ENCODE measurements around the gene PIGS. TPM values are rescaled to one million over a fixed set of nuclear protein-coding genes. Genes with fewer than 3 reads are reported as not detected.
A peak's percentile ranks its signal among the peaks of the same experiment; 100 is the strongest.

Gene PIGS
- total and polyA plus RNA-seq, 5 donors, result 16.6 to 41.8 (median 40.1) TPM

DNA sequence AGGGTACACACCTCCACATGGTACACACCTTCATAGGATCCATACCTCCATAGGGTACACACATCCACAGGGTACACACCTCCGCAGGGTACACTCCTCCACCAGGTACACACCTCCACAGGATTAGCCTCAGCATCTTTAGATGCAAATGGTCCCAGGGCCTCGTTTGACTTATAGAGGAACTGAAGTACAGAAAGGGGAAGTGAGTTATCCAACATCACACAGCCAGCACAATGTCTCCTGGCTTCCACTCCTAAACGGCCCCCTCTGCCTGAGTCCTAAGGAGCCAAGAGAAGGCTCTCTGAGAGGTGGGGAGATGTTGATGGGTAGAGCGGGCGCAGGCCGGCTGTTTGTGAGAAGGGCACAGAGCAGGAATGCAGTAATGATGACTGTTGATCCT lies 53.2 kb downstream of the PIGS start:
- ATAC-seq, result no peak
- H3K27me3 ChIP-seq (ENCODE audit: control insufficient read depth, insufficient read depth), result no peaks in the 10 kb centered on the region
- H3K4me1 ChIP-seq (ENCODE audit: control insufficient read depth, insufficient read depth, low read length), result no peaks in the 10 kb centered on the region
- 64% methylated on average over 6 of the region's 6 CpGs for WGBS
- no peak overlapping the region for H3K27ac ChIP-seq (ENCODE audit: low read length)
- intact Hi-C loops (cut with DNase I), result no loop called here
- no peaks in the 10 kb centered on the region for H3K9me3 ChIP-seq (ENCODE audit: control insufficient read depth, low read length)
- DNase-seq, result no peak
- H3K4me3 ChIP-seq (ENCODE audit: low read length), result no peak overlapping the region

- DNase-seq, result no peak
- Histone ChIP-seq H3K4me3 (ENCODE audit: low read length) (no peak overlapping the region), H3K27me3 (ENCODE audit: control insufficient read depth, insufficient read depth) (no peaks in the 10 kb centered on the region), H3K4me1 (ENCODE audit: control insufficient read depth, insufficient read depth, low read length) (no peaks in the 10 kb centered on the region), H3K27ac (ENCODE audit: low read length) (no peak overlapping the region), H3K9me3 (ENCODE audit: control insufficient read depth, low read length) (no peaks in the 10 kb centered on the region)
- intact Hi-C loops (cut with DNase I), result no loop called here
- ATAC-seq, result no peak
- WGBS, result 95% methylated on average over 1 of the region's 1 CpG
Observed at GRCh38 chr17:28515518-28515917, 55.8 kb downstream of the PIGS start.

- 60% methylated on average over 16 of the region's 16 CpGs for WGBS
Observed at GRCh38 chr17:28514561-28515002, 56.7 kb downstream of the PIGS start.

GRCh38 chr17:28513476-28513875 lies 57.8 kb downstream of the PIGS start:
- intact Hi-C loops (cut with DNase I), result no loop called here
- H3K27me3 ChIP-seq (ENCODE audit: control insufficient read depth, insufficient read depth), result no peaks in the 10 kb centered on the region

More at GRCh38 chr17:28514561-28515002, 56.7 kb downstream of the PIGS start:
- Histone ChIP-seq H3K4me3 (ENCODE audit: low read length) (no peak overlapping the region), H3K27me3 (ENCODE audit: control insufficient read depth, insufficient read depth) (no peaks in the 10 kb centered on the region), H3K4me1 (ENCODE audit: control insufficient read depth, insufficient read depth, low read length) (no peaks in the 10 kb centered on the region), H3K9me3 (ENCODE audit: control insufficient read depth, low read length) (no peaks in the 10 kb centered on the region), H3K27ac (ENCODE audit: low read length) (no peak overlapping the region)
- ATAC-seq, result peak in 1 of 2 donors; percentile 32
- DNase-seq, result peak in 1 of 3 donors; percentile 15
- intact Hi-C loops (cut with DNase I), result no loop called here

DNA sequence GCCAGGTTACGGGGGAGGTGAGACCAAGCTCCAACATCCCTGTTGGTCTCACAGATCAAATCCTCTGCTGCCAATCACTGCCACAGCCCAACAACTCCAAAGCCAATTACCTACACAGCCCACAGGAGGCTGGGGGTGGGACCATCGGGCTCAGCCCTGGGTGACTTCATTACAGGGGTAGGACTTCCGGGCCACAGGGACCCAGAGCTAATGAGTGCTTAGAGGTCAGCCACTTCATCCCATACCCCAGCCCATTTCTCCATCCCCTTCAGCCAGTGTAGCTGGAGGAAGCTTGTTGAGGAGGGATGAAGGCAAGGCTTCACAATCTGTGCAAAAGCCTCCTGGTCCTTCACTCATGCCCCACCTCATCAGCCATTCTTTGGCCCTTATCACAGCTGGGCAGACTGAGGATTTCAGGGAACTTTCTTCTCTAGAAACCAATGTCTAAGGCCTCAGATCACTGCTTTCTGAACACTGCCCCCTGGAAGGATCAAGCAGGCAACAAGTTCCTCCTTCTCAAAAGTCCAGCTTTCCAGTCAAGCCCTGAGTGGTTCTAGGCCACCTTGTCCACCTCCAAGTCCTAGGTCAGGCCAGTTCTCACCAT lies 59.4 kb downstream of the PIGS start:
- ATAC-seq, result no peak
- Histone ChIP-seq H3K27ac (ENCODE audit: low read length) (no peak overlapping the region), H3K27me3 (ENCODE audit: control insufficient read depth, insufficient read depth) (no peaks in the 10 kb centered on the region), H3K9me3 (ENCODE audit: control insufficient read depth, low read length) (no peaks in the 10 kb centered on the region), H3K4me3 (ENCODE audit: low read length) (no peak overlapping the region), H3K4me1 (ENCODE audit: control insufficient read depth, insufficient read depth, low read length) (no peaks in the 10 kb centered on the region)
- intact Hi-C loops (cut with DNase I), result no loop called here
- WGBS, result 75% methylated on average over 3 of the region's 3 CpGs
- peak in 1 of 3 donors; percentile 30 for DNase-seq

More at GRCh38 chr17:28513476-28513875, 57.8 kb downstream of the PIGS start:
- Histone ChIP-seq H3K4me1 (ENCODE audit: control insufficient read depth, insufficient read depth, low read length) (no peaks in the 10 kb centered on the region), H3K4me3 (ENCODE audit: low read length) (no peak overlapping the region), H3K9me3 (ENCODE audit: control insufficient read depth, low read length) (no peaks in the 10 kb centered on the region), H3K27ac (ENCODE audit: low read length) (no peak overlapping the region)
- DNase-seq, result peak in 1 of 3 donors; percentile 27
- no peak for ATAC-seq
- WGBS, result 60% methylated on average over 7 of the region's 7 CpGs

DNA sequence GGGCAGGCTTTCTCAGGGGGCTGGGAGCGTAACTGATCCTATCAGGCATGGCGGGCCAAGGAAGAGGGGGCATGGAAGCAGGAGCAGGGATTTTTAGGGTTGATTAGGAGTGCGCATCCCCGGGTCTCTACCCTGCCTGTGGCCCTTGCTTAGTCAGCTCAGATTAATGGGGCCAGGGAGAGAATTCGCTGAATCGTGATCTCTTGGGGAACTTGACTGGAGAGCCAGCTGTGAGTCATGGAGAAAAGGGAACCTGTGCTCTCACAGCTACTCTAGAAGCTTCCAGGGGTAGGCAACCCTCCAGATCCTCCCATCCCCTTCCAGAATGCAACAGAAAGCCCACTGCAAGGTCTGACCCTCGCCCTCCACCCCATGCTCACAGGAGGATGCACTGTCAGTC lies 61.5 kb downstream of the PIGS start:
- H3K27me3 ChIP-seq (ENCODE audit: control insufficient read depth, insufficient read depth), result no peaks in the 10 kb centered on the region
- H3K4me1 ChIP-seq (ENCODE audit: control insufficient read depth, insufficient read depth, low read length), result no peaks in the 10 kb centered on the region
- ATAC-seq, result no peak
- H3K9me3 ChIP-seq (ENCODE audit: control insufficient read depth, low read length), result no peaks in the 10 kb centered on the region
- H3K4me3 ChIP-seq (ENCODE audit: low read length), result no peak overlapping the region
- H3K27ac ChIP-seq (ENCODE audit: low read length), result no peak overlapping the region
- 69% methylated on average over 7 of the region's 7 CpGs for WGBS
- DNase-seq, result no peak
- intact Hi-C loops (cut with DNase I), result loop anchor here in 1 of 4 donors (5.0 kb wide), 1 partner anchor 48 kb away; no protein-coding TSS in a partner anchor

DNA sequence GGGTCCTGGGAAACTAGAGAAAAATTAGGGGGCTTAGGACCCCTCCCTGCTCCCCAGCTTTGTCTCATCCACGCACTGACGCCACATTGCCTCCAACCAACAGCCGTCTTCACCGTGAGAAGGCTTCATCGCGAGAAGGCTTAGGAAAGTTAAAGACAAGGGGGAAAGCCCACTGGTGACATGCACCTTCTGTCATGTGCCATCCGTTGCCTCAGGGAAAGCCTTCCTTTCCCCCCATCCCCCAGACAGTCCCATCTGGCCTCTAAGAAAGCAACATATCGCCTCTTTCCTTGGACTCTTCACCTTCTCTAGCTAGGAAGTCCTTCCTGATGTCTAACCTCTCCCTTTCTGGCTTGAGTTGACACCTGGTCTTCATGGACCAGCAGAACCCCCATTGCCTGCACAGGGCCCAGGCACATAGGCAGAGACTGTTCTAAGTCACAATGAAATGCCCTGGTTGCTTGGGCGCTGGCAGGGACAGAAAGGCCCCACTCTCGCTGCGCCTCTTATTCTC lies 63.1 kb downstream of the PIGS start:
- WGBS, result 59% methylated on average over 11 of the region's 11 CpGs
- no peak for ATAC-seq

DNA sequence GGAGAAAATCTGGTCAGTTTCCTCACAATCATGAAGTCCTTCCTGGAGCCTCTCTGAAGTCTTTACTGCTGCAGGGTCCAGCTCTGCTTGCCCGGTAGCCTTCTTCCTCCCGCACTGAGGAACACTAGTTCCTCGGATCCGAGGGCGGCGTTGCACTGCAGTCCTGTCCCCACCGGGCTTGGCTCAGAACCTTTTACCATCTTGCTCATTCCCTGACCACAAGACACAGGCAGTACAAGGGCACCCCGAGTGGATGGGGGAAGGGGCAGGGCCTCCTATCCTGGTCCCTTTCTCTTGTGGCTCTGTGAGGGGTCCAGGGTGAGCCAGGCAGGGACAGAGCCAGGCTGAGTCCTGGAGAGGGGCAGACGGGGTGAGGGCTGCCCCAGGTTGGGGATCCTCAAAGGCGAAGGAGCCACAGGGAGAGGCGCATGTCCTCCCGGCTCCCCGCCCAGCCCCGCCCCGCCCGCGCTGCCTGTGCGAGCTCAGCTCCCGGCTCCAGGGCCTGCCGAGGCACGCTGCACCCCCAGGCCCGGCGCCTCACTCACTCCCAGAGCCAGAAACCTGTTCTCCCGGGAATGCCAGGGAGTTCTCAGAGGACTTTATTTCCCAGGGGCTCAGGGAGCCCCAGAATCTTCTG lies 63.6 kb downstream of the PIGS start:
- 26% methylated on average over 24 of the region's 24 CpGs for WGBS
- H3K9me3 ChIP-seq (ENCODE audit: control insufficient read depth, low read length), result no peaks in the 10 kb centered on the region
- DNase-seq, result peak in 1 of 3 donors; percentile 54
- H3K4me1 ChIP-seq (ENCODE audit: control insufficient read depth, insufficient read depth, low read length), result no peaks in the 10 kb centered on the region
- H3K4me3 ChIP-seq (ENCODE audit: low read length), result no peak overlapping the region
- no peak overlapping the region for H3K27ac ChIP-seq (ENCODE audit: low read length)
- no peaks in the 10 kb centered on the region for H3K27me3 ChIP-seq (ENCODE audit: control insufficient read depth, insufficient read depth)
- intact Hi-C loops (cut with DNase I), result loop anchor here in 1 of 4 donors (5.0 kb wide), 1 partner anchor 50 kb away; no protein-coding TSS in a partner anchor
- peak; percentile 8 to 29 for ATAC-seq

More for the DNA sequence above, 63.1 kb downstream of the PIGS start:
- intact Hi-C loops (cut with DNase I), result loop anchor here in 1 of 4 donors (5.0 kb wide), 1 partner anchor 49 kb away; no protein-coding TSS in a partner anchor
- no peaks in the 10 kb centered on the region for H3K4me1 ChIP-seq (ENCODE audit: control insufficient read depth, insufficient read depth, low read length)
- H3K9me3 ChIP-seq (ENCODE audit: control insufficient read depth, low read length), result no peaks in the 10 kb centered on the region
- no peak overlapping the region for H3K27ac ChIP-seq (ENCODE audit: low read length)
- H3K27me3 ChIP-seq (ENCODE audit: control insufficient read depth, insufficient read depth), result no peaks in the 10 kb centered on the region
- DNase-seq, result peak in 1 of 3 donors; percentile 19
- no peak overlapping the region for H3K4me3 ChIP-seq (ENCODE audit: low read length)

GRCh38 chr17:28506763-28507487 lies 64.4 kb downstream of the PIGS start:
- no peaks in the 10 kb centered on the region for H3K4me1 ChIP-seq (ENCODE audit: control insufficient read depth, insufficient read depth, low read length)
- H3K4me3 ChIP-seq (ENCODE audit: low read length), result no peak overlapping the region
- no peak overlapping the region for H3K27ac ChIP-seq (ENCODE audit: low read length)
- intact Hi-C loops (cut with DNase I), result loop anchor here in 1 of 4 donors (5.0 kb wide), 1 partner anchor 50 kb away; no protein-coding TSS in a partner anchor
- ATAC-seq, result no peak
- DNase-seq, result peak in 1 of 3 donors; percentile 26
- WGBS, result 65% methylated on average over 14 of the region's 14 CpGs
- no peaks in the 10 kb centered on the region for H3K27me3 ChIP-seq (ENCODE audit: control insufficient read depth, insufficient read depth)
- H3K9me3 ChIP-seq (ENCODE audit: control insufficient read depth, low read length), result no peaks in the 10 kb centered on the region

DNA sequence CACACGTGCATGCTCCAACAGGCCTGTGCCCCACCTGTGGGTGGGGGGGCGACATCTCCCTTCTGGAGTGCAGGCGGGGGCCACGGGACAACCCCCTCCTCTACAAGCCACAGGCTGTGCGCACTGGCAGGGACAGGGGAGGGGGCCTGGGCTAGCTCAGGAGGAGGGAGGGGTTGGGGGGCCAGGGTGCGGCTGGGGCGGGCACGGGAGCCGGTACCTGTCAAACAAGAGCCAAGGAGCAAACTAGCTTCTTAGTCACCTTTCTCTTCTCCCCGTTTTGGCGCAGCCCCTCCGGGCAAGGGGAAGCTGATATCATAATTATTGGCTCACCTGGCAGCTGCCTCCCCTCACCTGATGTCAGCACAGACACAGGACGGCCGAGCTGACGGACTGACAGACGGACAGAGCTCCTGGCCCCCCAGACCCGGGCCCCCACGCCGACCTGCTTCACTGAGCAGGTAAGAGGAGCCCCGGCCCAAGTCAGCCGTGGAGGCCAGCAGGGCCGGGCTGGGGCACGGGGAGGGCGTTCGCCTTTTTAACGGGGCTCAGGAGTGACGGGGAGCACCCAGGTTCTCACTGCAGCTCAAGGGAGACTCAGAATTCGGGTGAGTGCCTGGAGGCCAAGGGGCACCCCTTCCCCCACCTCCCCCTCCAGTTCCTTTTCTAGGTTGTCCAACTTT lies 65.2 kb downstream of the PIGS start, which contains the start of gene FOXN1:
Gene FOXN1, plus strand, starts transcription at position 363 of the 680 bp plus-strand sequence. CDS start 17,622 bp downstream, outside the sequence.
- H3K27ac ChIP-seq (ENCODE audit: low read length), result no peak within 1 kb of the TSS
- no peaks in the 10 kb centered on the region for H3K27me3 ChIP-seq (ENCODE audit: control insufficient read depth, insufficient read depth)
- H3K9me3 ChIP-seq (ENCODE audit: control insufficient read depth, low read length), result no peaks in the 10 kb centered on the region
- ATAC-seq (no peak), DNase-seq (no peak)
- H3K4me1 ChIP-seq (ENCODE audit: control insufficient read depth, insufficient read depth, low read length), result no peaks in the 10 kb centered on the region
- intact Hi-C loops (cut with DNase I), result loop anchor here in 1 of 4 donors (5.0 kb wide), 1 partner anchor 51 kb away; no protein-coding TSS in a partner anchor
- no peak within 1 kb of the TSS for H3K4me3 ChIP-seq (ENCODE audit: low read length)
- 84% methylated on average over 28 of the region's 28 CpGs for WGBS

Measured in right cardiac atrium (tissue), 5 donors.